ENCODE data around the gene ACAA1.
"Not testable (repeated sequence)": the region's sequence is repeated elsewhere in the genome, so short reads cannot be mapped to it uniquely, and the experiment has no call there.

ACAA1 gene

DNA sequence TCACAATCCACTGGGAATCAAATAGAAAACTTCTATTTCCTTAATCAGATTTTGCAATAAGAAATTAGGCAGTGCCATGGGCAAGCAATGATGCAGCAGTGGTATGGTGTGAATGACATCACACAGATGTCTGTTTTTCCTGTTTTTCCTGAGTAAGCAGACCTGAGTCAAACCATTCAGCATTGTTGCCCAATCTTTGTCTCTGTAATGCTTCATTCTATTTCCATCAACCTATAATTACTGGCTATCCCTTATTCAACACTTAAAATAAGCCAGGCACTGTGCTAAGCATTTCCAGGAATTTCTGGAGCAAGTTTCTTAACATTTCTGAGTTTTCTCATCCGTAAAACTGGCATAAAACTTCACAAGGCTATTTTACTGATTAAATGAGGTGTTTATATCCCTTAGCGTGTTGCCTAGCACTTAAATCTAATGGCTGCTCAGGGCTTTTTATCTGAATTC, 17.1 kb upstream of the ACAA1 start:
- DNase-seq (ENCODE audit: low read depth): no peak

DNA sequence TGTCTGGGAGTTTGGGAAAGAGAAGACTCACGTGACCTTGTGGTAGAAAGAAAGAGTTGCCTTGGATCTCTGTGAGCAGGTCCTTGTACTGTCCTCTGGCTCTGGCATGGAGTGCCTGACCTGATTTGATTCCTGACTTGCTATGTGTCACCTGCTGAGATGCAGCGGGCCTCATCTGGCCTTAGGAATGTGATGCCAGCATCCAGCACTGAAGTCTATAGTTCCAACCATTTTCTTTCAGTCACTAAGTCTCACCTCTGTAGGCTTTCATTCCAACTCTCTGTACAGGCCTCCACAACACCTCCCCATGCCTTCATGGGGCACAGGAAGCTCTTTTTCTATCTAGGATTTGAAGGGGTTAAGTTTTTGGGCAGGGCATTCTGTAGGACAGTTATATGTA, 16.3 kb upstream of the ACAA1 start:
- DNase-seq (ENCODE audit: low read depth): no peak

DNA sequence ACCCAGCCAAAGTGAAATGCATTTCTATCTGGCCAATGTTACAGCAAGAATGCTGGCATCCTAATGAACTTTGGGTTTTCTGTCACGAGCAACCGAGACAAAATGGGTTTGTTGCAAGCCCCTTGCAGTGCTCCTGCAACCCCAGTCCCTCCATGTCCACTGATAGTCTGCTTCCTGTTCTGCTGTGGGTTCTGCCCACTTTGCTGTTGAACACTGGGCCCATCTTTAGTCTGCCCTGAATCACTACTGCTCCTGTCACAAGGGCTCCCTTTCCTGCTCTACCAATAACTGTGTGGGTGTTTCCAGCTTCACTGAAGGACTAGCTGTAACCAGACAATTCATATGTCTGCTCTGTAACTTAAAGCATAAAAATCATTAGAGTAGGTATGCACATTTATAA, 15.7 kb upstream of the ACAA1 start:
- DNase-seq (ENCODE audit: low read depth): no peak

DNA sequence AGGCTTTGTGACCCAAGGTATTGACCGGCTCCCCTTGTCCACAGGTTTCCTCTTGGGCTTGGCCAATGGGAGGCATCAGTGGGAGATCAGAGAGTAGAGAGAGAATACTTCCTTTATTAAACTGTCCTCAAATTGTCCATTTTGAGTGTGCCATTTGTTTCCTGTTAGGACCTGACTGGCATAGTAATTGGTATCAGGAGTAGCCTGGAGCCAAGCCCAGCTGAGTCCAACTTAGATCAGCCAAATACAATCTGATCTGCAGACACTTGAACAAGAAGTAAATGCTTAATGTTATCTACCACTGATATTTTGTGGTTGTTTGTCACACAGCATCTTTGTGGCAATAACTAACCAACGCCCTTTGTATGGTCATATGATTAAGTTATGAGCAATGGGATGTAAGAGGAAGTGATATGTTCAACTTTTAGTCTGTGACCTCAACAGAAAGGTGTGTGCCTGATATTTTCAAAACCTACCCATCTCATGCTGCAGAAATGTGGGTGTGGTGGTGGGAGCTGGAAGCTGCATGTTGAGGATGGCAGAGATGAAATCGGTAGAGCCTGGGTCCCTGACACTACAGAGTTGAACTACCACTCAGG, 14.8 kb upstream of the ACAA1 start:
- DNase-seq (ENCODE audit: low read depth): no peak

DNA sequence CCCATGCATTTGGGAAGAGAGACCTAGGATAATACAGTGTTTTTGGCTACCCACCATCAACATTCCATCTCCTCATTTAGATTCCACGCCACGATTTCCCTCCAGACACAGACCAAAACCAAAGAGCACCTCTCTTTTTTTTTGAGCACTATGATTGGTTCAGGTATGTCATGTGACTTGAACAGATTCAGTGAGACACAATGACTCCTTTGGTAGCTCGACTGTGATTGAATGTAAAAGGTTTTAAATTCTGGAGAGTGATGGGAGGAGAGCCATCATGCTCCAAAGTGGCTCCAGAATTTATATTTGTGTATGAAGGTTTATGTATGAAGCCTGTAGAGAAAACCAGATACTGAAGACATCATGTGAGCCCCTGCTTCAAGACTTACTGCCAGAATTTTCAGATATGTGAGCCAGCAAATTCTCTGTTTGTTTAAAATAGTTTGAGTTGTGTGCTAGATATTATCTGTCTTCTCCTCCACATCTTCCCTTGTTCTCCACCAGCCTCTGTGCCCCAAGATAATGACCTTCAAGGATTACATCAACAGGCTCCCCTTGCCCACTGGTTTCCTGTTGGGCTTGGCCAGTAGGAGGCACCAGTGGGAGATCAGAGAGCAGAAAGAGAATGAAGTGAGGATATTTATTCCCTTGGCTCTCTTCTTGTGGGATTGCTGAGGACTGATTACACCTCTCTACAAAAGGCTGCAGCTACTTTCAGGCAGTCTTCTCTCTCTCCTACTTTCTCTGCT, 14.0 kb upstream of the ACAA1 start:
- no peak for DNase-seq (ENCODE audit: low read depth)

DNA sequence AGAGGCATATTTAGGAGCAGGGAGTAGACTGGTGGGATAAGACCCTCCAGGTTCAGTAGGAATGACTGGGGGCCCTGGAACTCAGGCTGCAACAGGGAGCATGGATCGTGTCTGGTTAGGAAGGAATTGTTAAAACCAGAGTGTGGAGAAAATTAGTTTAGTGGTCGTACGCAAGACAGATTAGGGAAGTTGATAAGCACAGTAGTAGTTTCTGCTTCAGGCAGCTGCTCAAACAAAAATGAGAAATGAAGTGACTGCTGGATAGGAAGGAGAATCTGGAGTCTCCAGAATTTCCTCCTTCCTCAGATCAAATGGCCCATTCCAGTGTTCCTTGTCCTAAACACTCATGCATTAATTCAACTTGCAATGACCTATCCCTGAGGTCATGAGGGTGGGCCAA, 12.8 kb upstream of the ACAA1 start:
- no peak for DNase-seq (ENCODE audit: low read depth)

DNA sequence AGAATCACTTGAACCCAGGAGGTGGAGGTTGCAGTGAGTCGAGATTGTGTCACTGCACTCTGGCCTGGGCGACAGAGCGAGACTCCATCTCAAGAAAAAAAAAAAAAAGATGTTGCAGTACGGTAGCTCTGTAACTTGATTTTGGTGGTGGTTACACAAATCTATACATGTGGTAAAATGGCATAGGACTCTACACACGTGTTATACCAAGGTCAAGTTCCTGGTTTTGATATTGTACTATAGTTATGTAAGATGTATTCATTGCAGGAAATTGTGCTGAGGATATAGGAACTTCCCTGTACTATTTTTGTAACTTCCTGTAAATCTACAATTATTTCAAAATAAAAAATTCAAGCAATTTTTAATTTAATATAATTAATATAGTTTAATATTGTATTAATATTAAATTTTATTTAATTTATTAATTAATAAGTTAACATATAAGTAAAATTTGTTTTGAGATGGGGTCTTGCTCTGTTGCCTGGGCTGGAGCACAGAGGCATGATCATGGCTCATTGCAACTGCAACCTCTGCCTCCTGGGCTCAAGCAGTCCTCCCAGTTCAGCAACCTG, 11.5 kb upstream of the ACAA1 start:
- no peak for DNase-seq (ENCODE audit: low read depth)

DNA sequence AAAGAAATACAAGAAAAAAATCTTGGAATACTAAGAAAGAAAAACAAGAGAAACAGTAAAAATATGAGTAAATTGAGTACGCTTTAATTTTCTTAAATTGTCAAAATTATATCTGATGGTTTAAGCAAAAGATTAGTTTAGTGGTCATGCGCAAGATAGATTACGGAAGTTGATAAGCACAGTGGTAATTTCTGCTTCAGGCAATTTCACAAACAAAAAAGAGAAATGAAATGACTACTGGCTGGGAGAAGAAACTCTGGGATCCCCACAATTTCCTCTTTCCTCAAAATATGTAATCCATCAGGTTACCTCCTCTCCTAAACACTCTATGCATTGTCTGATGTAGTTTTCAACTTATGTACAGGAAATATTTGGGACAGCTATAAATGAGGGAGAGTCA, 10.5 kb upstream of the ACAA1 start:
- DNase-seq (ENCODE audit: low read depth): no peak

DNA sequence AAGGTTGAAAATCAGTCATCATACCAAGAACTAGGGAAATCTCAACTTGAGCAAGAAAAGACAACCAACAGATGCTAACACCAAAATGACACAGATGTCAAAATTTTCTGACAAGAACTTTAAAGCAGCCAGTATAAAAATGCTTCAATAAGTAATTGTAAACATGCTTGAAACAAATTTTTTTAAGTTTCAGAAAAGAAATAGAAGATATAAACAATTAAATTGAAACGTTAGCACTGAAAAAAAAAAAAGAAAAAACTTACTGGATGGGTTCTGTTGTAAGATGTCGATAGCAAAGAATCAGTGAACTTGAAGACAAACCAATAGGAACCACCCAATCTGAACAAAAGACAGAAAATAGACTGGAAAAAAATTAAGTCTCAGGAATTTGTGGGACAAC, 9.6 kb upstream of the ACAA1 start:
- no peak for DNase-seq (ENCODE audit: low read depth)

DNA sequence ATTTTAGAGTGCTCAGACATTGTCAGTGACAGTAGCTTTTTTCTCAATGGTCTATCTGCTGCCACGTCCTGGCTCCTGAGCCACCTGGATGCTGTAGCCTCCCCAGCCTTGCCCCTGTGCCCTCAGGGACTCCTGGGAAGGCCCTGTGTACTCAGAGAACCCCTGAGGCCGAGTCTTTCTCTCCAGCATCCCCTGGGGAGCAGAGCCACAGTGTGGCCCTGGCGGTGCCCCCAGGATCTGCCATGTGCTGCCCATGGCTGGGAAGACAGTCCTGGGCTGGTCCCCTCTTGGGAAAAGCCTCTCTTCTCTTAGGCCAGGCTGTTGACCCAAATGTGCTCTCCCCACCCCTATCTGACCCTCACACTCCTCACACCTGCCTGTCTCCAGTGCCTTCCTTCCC, 6.6 kb upstream of the ACAA1 start:
- no peak for DNase-seq (ENCODE audit: low read depth)

DNA sequence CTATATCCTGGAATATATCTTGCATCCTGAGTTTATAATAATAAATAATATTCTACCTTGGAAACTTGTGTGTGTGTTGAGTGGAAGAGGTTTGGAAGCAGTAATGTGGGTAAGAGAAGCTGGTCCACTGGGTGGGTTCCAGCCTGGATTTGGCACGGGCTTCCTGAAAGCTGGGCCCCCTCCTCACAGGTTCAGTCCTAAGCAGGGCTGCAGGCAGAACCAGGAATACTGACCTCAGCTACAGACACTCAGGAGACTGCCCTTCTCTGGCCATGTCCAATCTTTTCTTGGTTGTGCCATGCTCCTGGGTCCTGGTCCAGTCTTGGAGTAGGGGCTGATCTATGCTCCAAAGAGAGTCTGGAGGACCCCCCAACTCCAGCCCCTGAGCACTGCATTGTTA, 6.0 kb upstream of the ACAA1 start:
- DNase-seq (ENCODE audit: low read depth): no peak

DNA sequence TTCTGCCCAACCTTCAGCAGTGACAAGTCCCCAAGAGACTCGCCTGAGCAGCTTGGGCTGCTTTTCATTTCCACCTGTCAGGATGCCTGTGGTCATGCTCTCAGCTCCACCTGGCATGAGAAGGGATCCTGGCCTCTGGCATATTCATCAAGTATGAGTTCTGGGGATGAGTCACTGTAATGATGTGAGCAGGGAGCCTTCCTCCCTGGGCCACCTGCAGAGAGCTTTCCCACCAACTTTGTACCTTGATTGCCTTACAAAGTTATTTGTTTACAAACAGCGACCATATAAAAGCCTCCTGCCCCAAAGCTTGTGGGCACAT, 5.0 kb upstream of the ACAA1 start:
- DNase-seq (ENCODE audit: low read depth): no peak

DNA sequence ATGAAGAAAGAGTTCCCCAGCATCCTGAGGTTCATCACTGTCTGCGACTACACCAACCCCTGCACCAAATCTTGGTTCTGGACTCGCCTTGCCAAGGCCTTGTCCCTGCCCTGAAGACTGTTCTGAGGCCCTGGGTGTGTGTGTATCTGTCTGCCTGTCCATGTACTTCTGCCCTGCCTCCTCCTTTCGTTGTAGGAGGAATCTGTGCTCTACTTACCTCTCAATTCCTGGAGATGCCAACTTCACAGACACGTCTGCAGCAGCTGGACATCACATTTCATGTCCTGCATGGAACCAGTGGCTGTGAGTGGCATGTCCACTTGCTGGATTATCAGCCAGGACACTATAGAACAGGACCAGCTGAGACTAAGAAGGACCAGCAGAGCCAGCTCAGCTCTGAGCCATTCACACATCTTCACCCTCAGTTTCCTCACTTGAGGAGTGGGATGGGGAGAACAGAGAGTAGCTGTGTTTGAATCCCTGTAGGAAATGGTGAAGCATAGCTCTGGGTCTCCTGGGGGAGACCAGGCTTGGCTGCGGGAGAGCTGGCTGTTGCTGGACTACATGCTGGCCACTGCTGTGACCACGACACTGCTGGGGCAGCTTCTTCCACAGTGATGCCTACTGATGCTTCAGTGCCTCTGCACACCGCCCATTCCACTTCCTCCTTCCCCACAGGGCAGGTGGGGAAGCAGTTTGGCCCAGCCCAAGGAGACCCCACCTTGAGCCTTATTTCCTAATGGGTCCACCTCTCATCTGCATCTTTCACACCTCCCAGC, 4.4 kb upstream of the ACAA1 start:
- no peak for DNase-seq (ENCODE audit: low read depth)

DNA sequence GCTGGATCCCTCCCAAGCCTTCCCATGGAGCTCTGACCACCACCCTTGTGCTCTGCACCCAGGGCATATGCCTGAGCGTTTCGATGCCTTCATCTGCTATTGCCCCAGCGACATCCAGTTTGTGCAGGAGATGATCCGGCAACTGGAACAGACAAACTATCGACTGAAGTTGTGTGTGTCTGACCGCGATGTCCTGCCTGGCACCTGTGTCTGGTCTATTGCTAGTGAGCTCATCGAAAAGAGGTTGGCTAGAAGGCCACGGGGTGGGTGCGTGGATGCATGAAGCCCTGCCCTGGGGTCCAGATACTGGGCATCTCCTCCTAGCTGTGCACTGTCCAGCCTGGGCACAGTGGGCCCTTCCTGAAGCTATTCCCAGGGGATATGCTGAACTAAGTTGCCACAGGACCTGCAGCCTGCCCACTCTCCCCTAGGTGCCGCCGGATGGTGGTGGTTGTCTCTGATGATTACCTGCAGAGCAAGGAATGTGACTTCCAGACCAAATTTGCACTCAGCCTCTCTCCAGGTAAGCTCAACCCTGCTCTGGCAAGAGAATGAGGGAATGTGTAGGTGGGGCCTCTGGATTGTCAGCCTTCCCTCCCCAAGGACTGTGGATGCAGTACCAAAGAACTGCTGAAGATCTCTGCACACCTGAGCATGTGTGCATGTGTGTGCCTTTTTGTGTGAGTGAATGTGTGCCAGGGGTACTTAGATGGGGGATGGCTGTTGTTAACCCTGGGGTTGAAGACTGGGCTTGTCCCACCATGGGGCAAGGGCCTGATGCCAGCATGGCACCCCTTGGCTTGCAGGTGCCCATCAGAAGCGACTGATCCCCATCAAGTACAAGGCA, 3.6 kb upstream of the ACAA1 start:
- DNase-seq (ENCODE audit: low read depth): no peak

DNA sequence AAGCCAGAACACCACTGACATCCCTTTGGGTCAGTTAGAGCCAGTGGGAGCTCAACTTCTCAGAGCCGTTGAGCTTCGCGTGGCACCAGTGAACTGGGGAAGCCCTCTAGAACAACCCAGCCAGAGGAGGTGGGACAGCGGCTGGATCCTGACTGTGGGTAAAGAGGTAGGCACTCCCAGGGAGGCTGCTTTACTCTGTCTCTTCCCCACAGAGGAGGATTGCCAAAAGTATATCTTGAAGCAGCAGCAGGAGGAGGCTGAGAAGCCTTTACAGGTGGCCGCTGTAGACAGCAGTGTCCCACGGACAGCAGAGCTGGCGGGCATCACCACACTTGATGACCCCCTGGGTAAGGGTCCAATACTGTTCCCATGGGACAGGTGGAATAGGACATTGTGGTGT, 2.7 kb upstream of the ACAA1 start:
- DNase-seq (ENCODE audit: low read depth): no peak

DNA sequence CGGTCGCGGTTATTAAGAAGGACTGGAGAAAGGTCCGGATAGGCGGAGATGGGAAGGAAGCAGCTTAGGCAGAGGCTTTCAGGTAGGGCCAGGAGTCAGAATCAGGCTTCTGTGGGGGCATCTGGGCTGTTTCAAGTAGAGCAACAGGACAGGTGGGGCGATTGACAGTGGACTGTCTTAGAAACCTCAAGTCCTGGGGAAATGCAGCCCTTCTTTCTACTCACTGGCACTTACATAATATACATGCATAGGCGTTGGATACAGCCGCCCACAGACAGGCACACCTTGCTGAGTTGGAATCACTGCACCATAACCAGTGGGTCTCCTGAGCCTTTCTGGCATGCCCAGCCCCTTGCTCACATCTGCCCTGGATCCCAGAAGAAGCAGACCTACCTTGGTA, 2.3 kb upstream of the ACAA1 start:
- DNase-seq (ENCODE audit: low read depth): no peak

DNA sequence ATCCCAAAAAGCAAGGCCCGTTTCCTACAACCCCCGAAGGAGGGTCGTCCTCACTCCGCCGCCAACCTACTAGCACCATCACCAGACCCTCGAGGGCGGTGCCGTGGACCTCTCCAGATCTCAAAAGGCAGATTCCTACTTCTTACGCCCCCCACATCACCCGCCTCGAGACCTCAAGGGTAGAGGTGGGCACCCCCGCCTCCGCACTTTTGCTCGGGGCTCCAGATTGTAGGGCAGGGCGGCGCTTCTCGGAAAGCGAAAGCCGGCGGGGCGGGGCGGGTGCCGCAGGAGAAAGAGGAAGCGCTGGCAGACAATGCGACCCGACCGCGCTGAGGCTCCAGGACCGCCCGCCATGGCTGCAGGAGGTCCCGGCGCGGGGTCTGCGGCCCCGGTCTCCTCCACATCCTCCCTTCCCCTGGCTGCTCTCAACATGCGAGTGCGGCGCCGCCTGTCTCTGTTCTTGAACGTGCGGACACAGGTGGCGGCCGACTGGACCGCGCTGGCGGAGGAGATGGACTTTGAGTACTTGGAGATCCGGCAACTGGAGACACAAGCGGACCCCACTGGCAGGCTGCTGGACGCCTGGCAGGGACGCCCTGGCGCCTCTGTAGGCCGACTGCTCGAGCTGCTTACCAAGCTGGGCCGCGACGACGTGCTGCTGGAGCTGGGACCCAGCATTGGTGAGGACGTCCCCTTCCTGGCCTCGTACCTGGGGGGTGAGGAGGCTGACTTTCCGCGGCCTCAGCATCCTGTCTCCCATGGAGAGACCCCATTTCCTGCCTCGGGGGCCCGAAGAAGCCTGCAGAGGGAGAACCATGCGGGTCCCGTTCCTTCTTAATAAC, 1.6 kb upstream of the ACAA1 start, which contains the start of gene MYD88:
TSS of gene MYD88 (plus strand) at position 313 of the 842 bp plus-strand sequence. CDS start at position 353, 40 bp downstream.
- DNase-seq (ENCODE audit: low read depth): no peak

DNA sequence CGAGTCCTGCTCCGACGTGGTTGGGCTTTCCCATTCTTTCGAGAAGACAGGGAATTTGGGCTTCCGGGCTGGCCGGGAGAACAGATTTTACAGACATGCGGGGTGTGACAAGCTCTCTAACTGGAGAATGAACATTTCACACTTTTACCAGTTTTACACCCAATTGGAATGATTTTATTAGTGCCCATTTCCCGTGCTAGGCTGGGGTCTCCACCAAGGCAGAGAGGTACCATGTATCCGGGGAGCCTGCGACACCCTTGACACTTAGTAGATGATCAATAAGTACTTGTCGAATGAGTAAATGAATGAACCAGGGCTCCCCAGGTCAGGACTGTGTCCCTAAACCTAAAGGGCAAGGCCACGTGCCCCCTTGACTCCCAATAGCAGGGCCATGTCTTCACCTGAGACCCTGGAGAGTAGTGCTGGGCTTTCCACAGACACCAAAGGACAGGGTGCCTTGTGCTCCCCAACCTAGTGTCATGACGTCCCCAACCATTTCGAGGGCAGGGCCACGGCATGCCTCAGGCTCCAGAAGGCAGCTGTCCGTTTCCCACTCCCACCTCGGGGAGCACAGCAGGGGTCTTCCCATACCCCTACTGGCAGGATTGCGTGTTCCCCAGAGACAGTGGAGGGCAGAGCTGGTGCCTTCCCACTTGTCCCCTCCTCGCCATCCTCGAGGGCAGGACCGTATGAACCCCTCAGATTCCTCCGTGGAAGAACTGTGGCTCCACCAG, 855 bp upstream of the ACAA1 start:
- DNase-seq (ENCODE audit: low read depth): no peak

DNA sequence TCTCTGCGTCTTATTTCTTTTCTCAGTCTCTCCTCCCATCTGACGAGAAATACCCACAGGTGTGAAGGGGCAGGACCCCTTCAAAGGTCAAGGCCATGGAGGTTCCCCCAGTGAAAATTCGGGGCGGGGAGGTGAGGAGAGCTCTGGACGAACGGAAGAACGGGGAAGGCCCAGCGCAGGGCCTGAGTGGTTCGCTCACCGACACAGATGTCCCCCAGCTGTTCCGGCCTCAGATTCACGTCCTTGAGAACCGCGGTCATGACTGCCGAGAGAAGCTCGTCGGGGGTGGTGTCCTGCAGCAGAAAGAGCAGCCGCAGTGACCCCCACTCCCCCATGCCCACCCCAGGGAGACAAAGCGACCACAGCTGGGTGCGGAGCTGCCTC, 542 bp downstream of the ACAA1 start:
- no peak for DNase-seq (ENCODE audit: low read depth)

DNA sequence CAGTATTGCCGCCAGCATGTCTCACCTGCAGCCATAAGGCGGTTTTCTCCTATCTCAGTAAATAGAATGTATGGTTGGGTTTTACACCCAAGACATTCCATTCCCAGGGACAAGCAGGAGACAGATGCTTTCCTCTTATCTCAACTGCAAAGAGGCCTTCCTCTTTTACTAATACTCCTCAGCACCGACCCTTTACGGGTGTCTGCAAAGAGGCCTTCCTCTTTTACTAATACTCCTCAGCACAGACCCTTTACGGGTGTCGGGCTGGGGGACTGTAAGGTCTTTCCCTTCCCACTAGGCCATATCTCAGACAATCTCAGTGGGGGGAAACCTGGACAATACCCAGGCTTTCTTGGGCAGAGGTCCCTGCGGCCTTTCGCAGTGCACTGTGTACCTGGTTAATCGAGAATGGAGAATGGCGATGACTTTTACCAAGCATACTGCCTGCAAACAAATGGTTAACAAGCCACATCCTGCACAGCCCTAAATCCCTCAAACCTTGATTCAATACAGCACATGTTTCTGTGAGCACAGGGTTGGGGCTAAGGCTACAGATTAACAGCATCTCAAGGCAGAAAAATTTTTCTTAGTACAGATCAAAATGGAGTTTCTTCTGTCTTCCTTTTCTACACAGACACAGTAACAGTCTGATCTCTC, 1.2 kb downstream of the ACAA1 start:
- DNase-seq (ENCODE audit: low read depth): not testable (repeated sequence)
